Activated CD4-positive, alpha-beta T cell treated with anti-CD3 and anti-CD28 coated beads for 4 hours (primary cell): ENCODE results near the gene TBC1D10A.
A peak's percentile ranks its signal among the peaks of the same experiment; 100 is the strongest.

Experiments used
- DNase-seq, 2 donors: peaks; one replicate each; pipeline ENCODE4 v3.0.0-alpha.2; 2020

The TBC1D10A gene

DNA sequence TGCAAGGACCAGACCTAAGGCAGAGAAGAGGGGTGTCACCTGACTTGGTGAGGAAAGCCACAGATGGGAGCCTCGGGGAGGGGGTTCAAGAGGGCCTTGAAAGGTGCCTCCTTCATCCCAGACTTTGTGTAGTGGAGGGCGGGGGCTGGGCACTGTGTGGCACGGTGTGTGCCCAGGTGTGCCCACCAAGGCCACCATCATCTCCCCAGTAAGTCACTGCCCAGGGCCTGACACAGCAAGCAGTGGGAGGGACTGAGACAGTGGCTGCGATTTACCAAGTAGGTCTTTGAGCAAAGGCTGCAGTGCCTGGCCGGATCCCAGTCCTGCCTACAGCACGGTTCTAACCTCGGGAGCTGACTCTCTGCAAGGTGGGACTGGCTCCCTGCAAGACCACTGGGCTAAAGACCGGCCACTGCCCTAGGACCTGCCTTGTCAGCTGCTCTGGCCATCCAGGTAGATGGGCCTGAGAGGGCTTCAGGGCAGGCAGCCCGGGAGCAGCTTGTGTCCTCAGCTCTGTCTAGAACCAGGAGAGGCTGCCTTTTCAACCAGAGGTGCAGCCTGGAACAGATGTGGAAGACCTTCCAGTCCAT, 61.5 kb downstream of the TBC1D10A start:
- no peak for DNase-seq

DNA sequence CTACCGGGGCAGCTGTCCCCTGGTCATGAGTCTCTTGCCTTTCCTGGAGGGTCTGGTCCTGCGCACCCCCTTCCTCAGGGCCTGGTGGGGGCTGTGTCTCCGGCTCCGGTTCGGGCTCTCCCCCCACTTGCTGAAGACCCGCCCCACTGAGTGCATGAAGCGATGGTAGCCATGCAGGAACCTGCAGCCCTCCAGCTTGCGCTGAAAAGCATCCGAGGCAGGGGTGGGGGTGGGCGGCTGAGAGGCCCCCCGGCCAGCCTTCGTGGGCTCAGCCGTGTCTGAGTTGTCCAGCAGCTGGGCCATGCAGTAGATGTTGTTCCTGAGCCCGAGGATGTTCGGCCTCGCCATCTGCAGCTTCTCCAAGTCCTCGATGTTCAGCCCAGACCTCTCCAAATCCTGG, 62.9 kb downstream of the TBC1D10A start:
- DNase-seq, result no peak

DNA sequence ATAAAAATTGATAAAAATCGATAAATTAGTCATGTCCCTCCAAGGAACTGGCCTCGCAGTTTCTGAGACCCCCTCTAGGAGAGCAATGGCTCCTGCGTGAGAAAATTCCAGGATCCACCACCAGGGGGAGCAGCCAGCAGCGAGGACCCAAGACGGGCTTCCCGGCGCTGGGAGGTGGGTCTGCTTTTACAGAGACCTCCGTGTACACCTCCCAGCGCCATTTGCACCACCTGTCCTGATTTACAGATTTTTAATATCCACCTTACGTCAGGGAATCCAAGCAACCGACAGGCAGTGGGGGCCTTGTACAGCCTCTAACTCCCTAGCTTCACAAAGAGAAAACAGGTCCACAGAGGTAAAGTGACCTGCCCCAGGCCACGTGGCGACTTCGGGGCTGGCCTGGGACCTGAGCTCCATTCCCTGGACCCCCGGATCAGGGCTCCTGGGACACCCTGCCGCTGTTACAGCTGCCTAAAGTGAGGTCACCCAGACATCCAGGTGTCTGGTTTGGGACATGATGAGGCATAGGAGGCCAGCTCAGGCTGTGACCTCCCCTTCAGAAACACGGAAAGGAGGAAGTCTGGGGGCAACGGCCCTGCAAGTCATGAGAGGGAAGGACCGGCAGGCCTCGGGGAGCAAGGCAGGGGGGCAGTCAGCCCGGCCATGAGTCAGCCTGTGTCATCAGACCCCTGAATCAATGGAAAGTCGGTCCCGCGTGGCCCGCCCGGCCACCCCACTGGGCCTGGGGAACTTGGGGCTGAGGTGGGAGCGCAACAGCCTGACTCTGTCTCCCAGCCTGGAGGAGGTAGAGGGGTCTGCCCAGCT, 63.6 kb downstream of the TBC1D10A start:
- peak; percentile 76 to 84 for DNase-seq

DNA sequence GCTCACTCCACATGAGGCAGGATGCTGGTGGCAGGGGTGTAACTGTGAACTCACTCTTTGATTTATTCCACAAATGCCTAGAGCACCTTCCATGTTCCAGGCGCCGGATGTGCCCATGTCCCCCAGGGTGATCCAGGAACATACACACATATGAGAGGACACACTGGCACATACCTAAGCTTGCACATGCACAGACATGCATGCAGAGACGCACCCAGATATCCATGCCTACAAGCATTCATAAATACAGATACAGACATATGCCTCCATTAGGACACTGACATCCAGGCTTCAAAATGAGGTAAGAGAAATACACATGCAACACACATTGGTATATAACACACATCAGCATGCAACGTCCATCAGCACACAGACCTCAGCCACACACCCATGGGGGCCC, 64.6 kb downstream of the TBC1D10A start:
- DNase-seq, result no peak

DNA sequence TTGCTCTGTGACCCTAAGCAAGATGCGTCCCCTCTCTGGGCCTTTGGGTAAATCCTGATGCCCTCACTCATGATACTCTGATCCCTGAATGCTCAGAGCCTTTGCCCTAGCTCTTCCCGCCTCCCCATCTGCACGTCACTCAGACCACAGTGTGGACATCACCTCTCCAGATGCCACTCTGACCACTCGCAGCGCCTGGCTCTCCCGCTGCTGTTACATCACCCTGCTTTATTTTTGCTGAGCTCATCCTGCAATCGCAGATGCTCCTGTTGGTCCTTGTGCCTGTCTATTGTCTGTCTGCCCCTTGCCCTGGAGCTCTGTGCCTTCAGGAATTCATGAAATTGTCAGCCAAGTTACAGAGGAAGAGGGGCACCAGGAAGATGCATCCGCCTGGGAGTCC, 65.6 kb downstream of the TBC1D10A start:
- DNase-seq, result no peak

DNA sequence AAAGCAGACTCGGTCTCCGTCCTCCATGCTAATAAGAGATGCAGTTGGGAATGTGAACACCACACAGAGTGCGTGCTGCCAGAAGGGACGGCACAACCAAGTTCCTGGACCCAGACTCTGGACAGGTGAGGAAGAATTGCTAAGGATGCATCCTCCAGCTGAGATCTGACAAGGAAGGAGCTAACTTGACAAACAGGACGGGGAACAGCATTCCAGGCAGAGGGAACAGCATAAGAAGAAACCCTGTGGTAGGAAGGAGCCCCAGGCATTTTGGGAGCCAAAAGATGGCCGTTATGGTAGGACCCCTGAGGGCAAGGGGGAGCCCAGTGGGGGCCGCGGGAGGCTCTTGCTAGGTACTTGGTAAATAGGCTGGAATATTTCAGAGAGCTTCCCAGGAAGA, 66.1 kb downstream of the TBC1D10A start:
- no peak for DNase-seq

DNA sequence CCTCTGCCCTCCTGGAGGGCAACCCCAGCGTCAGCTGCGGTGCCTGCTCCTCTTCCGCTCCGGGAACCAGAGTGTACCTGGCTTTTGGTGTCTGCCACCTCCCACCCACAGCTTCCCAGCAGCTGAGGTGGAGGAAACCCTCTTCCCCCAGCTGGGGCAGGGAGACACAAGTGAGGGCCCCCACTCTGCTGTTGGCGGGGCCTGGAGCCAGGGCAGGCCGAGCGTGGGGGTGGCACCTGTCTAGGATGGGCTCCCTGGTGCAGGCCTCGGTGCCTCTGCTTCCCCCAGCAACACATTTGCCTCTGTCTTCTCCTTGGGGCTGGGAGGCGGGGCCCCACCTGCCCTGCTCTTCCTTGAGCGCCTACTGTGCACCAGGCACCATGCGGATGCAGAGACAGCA, 66.5 kb downstream of the TBC1D10A start:
- no peak for DNase-seq

DNA sequence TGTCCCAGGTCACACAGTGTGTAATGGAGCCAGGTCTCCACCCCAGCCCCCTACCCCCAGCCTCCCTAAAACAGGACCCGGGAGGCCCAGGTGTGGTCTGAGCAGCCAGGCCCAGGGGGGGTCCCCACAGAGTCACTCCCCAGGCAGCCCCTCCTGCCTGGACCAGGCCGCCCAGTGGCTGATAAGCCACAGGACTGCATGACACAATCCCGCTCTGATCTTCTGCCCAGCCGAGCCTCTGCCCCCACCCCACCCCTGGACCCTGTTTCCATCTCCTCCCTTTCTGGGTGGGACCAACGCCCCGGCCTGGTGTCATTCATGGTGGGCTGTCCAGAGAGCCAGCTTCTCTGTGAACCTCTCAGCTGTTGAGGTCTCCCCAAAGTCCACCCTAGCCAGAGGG, 72.4 kb downstream of the TBC1D10A start:
- DNase-seq, result no peak

DNA sequence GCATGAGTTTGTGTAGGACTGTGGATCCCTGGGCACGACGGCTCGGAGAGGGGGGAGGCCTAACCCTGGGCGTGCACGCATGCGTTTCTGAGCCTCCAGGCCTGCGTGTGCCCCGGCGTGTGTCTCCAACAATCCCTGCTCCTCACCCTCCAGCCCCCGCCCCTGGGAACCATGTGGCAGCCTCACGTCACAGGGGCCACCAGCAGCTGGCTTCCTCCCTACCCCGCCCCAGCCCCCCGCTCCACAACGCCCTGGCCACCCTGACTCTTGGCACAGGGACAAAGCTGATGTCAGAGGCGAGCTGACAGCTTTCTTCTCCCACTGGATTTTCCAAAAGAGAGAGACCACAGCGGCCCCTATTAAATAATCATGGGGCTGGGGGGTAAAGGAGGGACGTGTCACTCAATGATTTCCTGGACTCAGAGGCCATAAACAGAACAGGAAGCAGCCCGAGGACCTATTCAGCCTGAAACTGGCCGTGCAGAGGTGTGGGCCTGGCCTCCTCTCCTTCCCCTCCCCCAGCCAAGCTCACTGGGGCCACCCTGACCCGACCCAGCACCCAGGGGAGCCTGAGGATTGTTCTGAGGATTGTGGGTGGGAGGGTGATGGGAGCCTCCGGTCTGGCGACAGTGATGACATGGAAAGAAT, 73.4 kb downstream of the TBC1D10A start:
- no peak for DNase-seq

DNA sequence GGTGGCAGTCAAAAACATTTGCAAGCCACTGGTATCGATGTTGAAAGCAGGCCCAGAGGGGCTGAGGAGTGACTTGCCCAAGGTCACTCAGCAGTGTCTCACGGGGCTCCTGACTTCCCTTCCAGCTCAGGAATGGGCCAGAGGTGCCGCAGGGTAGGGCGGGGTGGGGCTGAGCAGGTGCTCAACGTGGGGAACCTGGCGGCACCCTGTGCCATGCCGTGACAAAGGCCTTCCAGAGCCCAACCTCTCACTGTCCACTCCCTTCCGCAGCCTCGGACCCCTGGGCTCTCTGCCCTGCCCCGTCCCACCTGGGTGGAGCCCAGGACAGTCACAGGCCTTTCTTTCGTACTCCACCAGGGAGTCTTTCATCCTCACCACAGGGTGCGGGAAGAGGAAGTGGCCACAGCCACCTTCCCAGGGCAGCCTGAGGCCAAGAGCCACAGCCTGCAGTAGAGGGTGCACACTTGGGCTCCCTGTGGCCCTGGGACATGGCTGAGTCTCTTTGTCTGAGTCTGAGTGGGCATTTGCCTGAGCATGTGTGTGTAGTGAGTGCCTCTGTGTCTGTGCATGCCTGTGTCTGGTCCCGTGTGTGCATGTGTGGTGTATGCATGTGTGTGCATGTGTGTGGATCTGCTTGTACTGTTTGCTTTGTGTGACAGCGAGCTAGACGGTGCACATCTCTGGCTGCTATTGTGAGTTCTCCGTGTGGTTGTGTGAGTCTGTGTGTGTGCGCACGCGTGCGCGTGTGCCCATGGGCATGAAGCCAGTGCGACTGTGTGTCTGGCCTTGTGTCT, 74.1 kb downstream of the TBC1D10A start:
- DNase-seq, result no peak

DNA sequence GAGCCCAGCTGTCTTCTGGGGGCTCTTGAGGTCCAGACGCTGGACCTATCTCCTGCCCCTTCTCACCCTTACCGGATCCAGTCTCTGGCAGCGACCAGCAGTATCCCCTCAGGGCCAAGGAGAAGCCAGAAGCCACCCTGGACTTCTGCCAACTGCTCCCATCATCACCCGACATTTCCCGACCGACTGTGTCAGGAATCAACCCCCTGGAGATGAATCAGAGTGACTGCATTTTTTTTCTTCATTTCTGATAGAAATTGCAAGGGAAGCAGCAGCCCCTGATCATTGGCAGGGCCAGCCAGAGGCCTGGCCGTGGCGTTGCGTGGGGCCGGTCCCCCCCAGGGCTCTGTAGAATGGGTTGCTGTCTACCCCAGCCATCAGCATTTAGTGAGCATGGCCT, 75.0 kb downstream of the TBC1D10A start:
- DNase-seq, result no peak

DNA sequence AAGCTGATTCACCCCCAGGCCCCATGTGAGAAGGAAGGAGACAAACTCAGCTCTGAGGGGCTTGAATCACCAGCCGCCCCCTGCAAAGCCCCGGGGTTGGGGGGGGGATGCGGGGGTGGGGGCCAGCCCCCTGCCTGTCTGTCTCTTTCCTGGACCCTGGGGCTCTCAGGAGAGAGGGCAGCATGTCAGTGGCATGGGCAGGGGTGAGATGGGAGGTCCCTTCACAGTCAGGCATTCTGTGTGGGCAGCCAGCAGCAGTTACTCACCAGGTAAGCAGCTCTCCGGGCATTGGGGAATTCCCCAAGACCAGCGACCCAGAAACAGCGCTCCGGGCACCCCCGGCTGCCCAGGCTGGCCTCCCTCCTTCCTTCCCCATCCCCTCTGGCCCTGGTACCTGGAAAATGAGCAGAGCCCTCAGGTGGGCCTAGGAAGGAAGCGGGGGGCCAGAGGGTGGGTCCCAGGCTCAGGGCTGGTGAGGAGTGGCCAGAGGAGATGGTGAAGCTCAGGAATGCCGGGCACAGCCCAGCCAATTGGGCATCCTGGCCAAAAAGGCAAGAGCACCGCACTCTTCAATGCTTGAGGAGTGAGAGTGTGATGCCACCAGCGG, 76.0 kb downstream of the TBC1D10A start:
- no peak for DNase-seq

DNA sequence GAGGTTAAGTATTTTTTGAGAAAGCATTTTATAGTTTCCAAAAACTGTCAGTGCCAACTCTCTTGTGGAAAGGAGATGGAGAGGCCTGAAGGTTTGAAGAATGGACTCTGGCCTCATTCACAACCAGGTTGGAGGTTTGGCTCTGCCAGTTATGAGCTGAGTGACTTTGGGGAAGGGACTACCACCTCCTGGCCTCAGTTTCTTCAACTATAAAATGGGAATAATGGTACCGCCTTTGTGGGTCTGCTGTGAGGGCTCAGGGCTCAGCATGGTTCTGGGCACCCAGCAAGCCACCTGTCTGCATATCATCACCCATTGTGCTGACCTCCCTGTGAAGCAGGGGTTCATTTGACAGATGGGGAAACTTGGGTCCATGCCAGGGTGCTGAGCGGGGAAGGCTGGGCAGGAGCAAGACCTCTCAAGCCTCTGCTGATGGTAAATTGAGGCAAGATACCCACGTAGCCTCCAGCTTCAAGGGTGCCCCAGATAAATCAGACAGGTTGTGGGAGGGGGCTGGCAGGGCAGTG, 76.6 kb downstream of the TBC1D10A start:
- DNase-seq, result no peak

DNA sequence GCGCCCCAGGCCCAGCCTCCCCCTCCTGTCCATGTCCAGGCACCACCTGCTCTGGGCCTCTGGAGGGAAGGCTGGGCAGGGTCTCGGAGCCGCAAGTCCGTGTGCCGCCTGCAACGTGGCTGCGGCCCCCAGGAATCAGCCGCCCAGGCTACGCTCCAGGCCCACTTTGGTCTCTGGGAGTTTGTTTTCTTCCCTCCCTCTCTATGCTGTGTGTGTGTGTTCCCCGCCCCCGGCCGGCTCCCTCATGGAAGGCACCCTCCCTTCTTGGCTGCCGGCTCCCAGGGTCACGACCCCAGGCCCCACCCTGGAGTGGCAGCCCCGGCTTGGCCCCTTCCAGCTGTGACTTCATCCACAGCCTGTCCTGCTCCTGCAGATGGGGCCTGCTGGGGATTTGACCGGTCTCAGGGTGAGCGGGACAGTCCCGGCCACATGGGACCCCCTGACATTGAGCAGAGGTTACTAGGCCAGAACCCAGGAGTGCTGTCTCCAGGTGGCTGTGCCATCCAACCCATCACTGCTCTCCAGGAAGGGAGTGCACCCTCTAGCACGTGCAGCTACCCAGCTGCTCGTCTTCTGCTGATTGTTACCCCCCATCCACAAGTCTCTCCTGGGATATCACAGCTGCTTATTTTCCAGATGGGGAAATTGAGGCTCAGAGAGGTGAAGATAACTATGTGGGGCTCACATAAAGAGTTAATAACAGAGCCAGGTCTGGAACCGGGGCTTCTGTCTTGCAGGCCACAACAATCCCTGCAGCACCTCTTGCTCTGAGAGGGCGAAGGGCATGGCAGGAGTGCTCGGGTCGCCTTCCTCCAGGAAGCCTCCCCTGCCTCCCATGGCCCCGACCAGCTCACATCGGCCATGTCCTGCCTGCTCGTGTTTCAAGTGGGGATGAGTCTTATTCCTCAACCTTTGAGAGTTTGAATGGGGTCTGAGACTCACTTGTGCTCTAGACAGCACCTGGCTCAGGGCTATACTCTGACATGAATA, 77.4 kb downstream of the TBC1D10A start:
- DNase-seq, result no peak

DNA sequence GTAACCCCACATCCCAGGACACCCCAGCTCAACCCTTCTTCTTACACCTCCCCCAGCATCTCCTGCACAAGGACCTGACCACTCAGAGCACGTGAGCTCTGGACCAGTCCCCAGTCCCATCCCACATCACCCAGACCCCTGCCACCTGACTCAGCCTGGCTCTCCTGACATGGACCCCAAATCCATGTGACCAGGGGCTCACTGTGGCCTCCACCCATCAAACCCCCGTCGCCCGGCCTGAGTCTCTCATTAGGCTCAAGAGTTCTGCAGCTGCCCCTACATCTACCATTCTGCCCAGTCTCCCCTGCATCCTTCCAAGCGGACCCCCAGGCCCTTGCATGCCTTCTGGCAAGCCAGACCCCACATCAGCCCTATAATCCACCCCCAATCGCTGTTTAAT, 78.3 kb downstream of the TBC1D10A start:
- no peak for DNase-seq

DNA sequence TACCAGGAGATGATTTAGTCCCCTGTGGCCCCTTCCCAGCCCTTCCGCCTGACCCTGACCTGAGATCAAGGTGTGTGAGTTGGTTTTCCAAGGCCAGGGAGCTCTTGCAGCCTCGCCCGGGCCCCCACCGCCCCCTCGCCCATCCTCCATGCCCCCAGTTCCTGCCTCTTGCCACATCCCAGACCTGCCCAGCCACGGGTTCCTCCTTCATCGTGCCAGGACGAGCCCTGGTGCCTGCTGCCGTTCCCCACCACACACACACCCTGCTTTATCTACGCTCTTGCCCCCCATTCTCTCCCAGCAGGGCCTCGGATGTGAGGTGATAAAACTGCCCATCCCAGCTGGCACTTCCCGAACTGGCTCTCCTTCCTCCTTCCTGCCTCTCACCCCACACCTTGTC, 78.8 kb downstream of the TBC1D10A start:
- DNase-seq, result no peak

DNA sequence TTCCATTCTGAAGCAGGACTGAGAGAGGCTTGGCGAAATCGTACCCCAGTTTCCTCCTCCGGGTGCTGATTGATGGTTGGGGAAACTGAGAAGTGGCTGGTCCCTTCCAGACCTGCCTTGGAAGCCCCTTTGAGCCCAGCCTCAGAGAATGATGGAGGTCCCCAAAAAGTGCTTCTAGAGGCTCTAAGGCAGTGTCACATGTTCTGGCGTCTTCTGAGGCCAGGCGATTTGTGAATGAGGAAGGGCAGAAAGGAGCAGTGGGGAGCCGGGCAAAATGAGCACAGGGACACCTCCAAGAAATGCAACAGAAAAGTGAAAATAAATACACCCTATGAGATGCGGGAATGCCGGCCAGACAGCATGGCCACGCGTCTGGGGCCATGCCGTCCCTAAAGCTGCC, 79.2 kb downstream of the TBC1D10A start:
- no peak for DNase-seq

DNA sequence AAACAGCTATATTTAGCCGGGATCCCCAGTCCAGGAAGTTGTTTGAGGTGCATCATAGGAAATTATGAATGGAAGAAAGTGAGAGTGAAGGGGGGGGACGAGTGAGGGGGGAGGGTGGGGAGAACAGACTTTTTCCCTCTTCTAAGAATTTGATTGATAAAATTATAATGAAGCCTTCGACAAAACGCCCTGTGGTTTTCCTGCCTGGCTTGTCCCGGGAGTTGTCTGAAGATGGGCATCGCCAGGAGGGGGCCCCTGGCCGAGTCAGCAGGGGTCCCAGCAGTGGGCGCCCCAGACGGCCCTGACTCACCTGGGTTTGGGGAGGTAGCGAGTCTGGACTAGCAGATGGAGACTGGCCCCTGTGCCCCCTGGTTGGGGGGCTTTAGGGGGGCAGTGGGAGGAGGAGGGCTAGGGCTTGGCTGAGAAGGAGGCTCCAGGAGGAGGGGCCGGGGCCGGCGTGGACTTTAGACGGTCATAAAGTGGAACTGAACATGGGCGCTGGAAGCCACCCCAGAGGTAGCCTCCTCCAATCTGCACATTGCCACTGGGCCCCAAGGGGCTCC, 79.8 kb downstream of the TBC1D10A start:
- DNase-seq, result peak in 1 of 2 donors; percentile 23

DNA sequence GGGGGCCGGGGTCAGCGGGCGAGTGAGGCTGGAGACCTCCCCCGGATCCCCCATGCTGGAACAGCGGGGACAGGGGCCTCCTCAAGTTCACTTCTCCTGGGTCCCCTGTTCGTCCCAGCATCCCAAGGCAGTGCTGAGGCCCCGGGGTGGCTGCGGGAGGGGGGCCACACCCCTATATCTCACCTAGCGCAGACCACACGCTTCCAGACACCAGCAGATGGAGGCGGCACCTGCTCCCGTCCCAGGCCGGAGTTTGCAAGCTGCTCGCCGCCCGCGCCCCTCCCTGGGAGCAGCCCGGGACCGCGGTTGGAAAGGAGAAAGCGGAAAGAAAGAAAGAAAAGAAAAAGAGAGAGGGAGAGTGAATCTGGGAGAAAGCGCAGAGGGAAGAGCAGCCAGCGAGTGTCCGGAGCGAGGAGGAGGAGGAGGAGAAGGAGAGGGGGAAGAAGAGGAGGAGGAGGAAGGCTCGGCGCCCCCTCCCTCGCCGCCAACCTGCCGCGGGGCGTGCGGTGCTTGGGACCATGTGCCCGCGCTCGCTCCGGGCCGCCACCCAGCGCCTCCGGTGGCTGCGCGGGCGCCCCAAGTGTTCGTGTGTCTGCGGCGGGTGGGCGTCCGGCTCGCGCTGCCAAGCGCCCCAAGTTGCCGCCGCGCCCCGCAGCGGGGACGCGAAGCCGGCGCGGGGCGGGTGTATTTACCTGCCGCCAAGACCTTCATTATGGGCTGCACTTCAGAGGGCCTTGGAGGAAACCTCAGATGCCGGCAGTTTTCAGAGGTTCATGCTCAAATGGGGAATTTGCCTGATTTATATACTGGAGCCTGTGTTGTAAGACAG, 80.5 kb downstream of the TBC1D10A start, which contains the start of gene LIF:
Gene LIF, minus strand, starts transcription at position 775 of the 829 bp plus-strand sequence. Its CDS starts 64 bp downstream, at position 711.
- DNase-seq, result peak; percentile 49 to 66
